Measurements from ENCODE around the gene ALAS2. TPM values are rescaled to one million over a fixed set of nuclear protein-coding genes. Genes with fewer than 3 reads are reported as not detected.

Gene ALAS2
- total RNA-seq, 1 donor from 2014 or later = not detected

DNA sequence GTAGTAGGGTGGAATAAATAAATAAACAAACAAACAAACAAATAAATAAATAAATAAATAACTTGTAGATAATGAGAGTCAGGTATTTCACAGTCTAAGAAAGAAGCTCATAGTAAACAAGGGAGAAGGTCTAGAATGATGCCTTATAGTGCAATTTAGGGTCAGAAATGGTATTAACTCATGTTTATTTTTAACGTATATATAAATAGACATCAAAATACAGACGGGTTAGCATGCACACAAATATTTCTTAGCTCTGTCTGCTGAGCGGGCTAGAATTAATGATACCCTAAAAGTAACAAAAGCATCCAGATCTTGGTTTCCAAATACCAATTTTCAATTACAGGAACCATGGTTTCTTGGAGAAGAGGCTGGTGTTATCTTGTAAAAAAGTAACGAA, 53.4 kb downstream of the ALAS2 start:
- TF ChIP-seq, protein P1, sequence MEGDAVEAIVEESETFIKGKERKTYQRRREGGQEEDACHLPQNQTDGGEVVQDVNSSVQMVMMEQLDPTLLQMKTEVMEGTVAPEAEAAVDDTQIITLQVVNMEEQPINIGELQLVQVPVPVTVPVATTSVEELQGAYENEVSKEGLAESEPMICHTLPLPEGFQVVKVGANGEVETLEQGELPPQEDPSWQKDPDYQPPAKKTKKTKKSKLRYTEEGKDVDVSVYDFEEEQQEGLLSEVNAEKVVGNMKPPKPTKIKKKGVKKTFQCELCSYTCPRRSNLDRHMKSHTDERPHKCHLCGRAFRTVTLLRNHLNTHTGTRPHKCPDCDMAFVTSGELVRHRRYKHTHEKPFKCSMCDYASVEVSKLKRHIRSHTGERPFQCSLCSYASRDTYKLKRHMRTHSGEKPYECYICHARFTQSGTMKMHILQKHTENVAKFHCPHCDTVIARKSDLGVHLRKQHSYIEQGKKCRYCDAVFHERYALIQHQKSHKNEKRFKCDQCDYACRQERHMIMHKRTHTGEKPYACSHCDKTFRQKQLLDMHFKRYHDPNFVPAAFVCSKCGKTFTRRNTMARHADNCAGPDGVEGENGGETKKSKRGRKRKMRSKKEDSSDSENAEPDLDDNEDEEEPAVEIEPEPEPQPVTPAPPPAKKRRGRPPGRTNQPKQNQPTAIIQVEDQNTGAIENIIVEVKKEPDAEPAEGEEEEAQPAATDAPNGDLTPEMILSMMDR (IDR thresholded peaks at IDR 0.05; ENCODE audit: unreplicated experiment) = no peak
- no peak overlapping the region for H3K27ac Mint-ChIP-seq
- peaks cover 43% of the 10 kb centered on the region for H3K9me3 Mint-ChIP-seq (ENCODE audit: low read depth)
- DNase-seq (ENCODE audit: low spot score, unreplicated experiment) = no peak
- peaks cover 1% of the 10 kb centered on the region for H3K4me1 Mint-ChIP-seq (ENCODE audit: low read depth)
- H3K4me3 Mint-ChIP-seq (ENCODE audit: low read depth) = no peak overlapping the region
- H3K27me3 Mint-ChIP-seq = no peaks in the 10 kb centered on the region
- peaks cover 3% of the 10 kb centered on the region for H3K36me3 Mint-ChIP-seq (ENCODE audit: insufficient read depth)

- DNase-seq (ENCODE audit: low spot score, unreplicated experiment) = no peak
- H3K36me3 Mint-ChIP-seq (ENCODE audit: insufficient read depth) = no peaks in the 10 kb centered on the region
- no peaks in the 10 kb centered on the region for H3K4me1 Mint-ChIP-seq (ENCODE audit: low read depth)
- no peaks in the 10 kb centered on the region for H3K27me3 Mint-ChIP-seq
- H3K9me3 Mint-ChIP-seq (ENCODE audit: low read depth) = peaks cover 30% of the 10 kb centered on the region
- no peak overlapping the region for H3K4me3 Mint-ChIP-seq (ENCODE audit: low read depth)
- H3K27ac Mint-ChIP-seq = no peak overlapping the region
- TF ChIP-seq, protein P1 (IDR thresholded peaks at IDR 0.05; ENCODE audit: unreplicated experiment) = no peak
Measured at GRCh38 chrX:54964766-54965497, 65.8 kb downstream of the ALAS2 start.

DNA sequence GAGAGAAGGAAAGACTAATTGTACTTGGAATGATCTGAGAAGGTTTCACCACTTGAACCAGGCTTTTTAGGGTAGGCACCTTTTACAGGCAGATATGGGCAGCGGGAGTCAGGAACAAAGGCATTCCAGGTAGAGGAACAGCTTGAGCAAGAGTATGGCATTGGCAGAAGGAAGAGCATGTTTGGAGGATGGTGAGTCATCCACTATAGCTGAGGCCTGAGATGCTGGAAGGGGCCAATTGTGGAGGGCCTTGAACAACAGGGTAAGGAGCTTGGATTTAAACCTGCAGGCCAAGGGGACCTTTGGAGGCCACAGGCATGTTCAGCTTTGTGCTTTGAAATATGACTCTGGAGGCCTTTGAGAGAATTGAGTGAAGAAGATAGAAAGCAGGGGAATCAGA, 69.0 kb downstream of the ALAS2 start:
- Mint-ChIP-seq H3K27ac (no peak overlapping the region), H3K27me3 (no peaks in the 10 kb centered on the region), H3K9me3 (ENCODE audit: low read depth) (peaks cover 20% of the 10 kb centered on the region), H3K36me3 (ENCODE audit: insufficient read depth) (no peaks in the 10 kb centered on the region), H3K4me3 (ENCODE audit: low read depth) (no peak overlapping the region), H3K4me1 (ENCODE audit: low read depth) (no peaks in the 10 kb centered on the region)
- DNase-seq (ENCODE audit: low spot score, unreplicated experiment) = no peak
- TF ChIP-seq, protein P1 (IDR thresholded peaks at IDR 0.05; ENCODE audit: unreplicated experiment) = no peak

Other genes with a start within 250 kb of the ALAS2 start
- gene ITIH6, start 232.7 kb downstream of the ALAS2 start, total RNA-seq = not detected in 2 replicates
- gene MAGED2, start 223.2 kb downstream of the ALAS2 start, total RNA-seq = 244 and 247 TPM in 2 replicates
- 156 and 169 TPM in 2 replicates for gene TRO, start 110.2 kb downstream of the ALAS2 start, total RNA-seq
- gene PFKFB1, start 36.8 kb downstream of the ALAS2 start, total RNA-seq = 0.77 and 0.82 TPM in 2 replicates
- gene APEX2, start 30.6 kb downstream of the ALAS2 start, total RNA-seq = 18.5 and 21.4 TPM in 2 replicates
- not detected in 2 replicates for gene PAGE2B, start 44.1 kb upstream of the ALAS2 start, total RNA-seq
- gene PAGE2, start 58.0 kb upstream of the ALAS2 start, total RNA-seq = not detected in 2 replicates
- not detected in 2 replicates for gene PAGE5, start 189.4 kb upstream of the ALAS2 start, total RNA-seq
- gene PAGE3, start 233.9 kb upstream of the ALAS2 start, total RNA-seq = not detected in 2 replicates